OCI-LY3 (cell line): ENCODE data around the gene PCDH15.

Experiments
- CTCF ChIP-seq: fragments of 200-600, 300-600 bp; sonication (generic); IDR thresholded peaks from 2 replicates; pipeline ENCODE4 v1.5.1; 2014; ENCODE audit warnings: antibody characterized with exemption, low read length, low read depth
- EZH2phosphoT487 ChIP-seq: fragments of 200-600 bp; shearing (Covaris generic); IDR thresholded peaks from 2 replicates; pipeline ENCODE4 v1.6.1; 2018; ENCODE audit warnings: antibody characterized with exemption, mixed run types, low read depth

DNA sequence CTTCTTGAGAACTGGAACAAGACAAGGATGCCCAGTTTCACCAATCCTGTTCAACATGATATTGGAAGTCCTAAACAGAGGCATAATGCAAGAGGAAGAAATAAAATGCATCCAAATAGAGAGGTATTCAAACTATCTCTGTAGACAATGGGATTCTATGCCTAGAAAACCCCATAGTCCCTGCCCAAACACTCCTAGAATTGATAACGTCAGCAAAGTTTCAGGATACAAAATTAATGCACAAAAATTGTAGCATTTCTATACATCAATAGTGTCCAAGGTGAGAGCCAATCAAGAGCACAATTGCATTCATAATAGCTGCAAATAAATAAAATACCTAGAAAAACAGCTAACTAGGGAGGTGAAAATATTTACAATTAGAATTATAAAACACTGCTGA lies 72.5 kb downstream of the PCDH15 start:
- TF ChIP-seq CTCF (no peak), EZH2phosphoT487 (no peak)
